ENCODE data around the gene TTLL3. TPM values are rescaled to one million over a fixed set of nuclear protein-coding genes. Genes with fewer than 3 reads are reported as not detected.
A peak's percentile ranks its signal among the peaks of the same experiment; 100 is the strongest.
"Not testable (repeated sequence)": the region's sequence is repeated elsewhere in the genome, so short reads cannot be mapped to it uniquely, and the experiment has no call there.

The TTLL3 gene
- total RNA-seq, 2 donors from 2014 or later = 21.6 to 35.0 TPM

DNA sequence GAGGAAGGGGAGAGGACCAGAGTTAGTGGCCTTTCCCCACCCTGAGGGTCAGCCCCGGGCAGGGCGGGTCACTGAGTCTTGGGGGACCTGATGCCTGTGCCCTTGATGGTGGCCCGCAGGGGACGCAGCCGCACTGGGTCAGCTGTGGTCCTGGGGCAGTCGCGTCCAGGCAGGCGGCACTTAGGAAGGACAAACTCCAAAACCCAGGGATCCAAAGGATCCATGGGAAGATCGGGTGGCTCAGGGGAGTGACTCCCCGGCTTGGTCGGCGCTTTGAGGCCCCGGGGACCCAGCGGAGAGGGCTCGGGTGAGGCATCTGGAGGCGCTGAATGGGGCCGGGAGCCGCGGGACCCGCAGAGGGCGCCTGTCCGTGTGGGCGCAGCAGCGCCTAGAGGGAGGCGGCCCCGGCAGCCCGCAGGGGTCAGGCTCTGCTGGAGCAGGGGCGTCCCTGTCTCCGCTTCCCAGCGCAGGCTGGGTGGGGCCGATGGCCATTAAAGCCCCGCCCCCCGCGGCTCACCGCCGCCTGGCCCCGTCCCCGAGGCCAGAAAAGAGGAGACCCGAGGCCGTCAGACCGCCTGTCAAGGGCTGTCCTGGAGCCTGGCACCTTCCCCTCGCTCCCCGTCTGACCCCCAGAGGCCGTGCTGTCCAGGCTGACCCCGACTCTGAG lies 52.5 kb downstream of the TTLL3 start:
- peaks cover 9% of the 10 kb centered on the region for H3K27me3 Mint-ChIP-seq (ENCODE audit: insufficient read depth)
- 22 to 35% methylated on average over 23 to 45 of the region's 45 CpGs for WGBS, 2 experiments (ENCODE audit: insufficient coverage in 1 of 2, insufficient read length in 1 of 2)
- DNase-seq = peak; percentile 92
- Histone ChIP-seq H3K4me1 (ENCODE audit: control insufficient read depth, insufficient read depth, low read length) (no peaks in the 10 kb centered on the region), H3K9me3 (ENCODE audit: control insufficient read depth, low read length) (no peaks in the 10 kb centered on the region), H3K9ac (ENCODE audit: extremely low read depth, low read length, poor library complexity, severe bottlenecking) (no peak overlapping the region), H3K4me3 (ENCODE audit: low read length) (no peak overlapping the region), H3K36me3 (ENCODE audit: control insufficient read depth, insufficient read depth, low read length) (no peaks in the 10 kb centered on the region), H3K27ac (ENCODE audit: low read depth, low read length) (no peak overlapping the region), H3K27me3 (ENCODE audit: control insufficient read depth, insufficient read depth, low read length, poor library complexity, severe bottlenecking) (no peaks in the 10 kb centered on the region)
- no peaks in the 10 kb centered on the region for H3K9me3 Mint-ChIP-seq
- peaks cover 12% of the 10 kb centered on the region for H3K4me1 Mint-ChIP-seq
- no peak overlapping the region for H3K27ac Mint-ChIP-seq
- TF ChIP-seq, protein P1, sequence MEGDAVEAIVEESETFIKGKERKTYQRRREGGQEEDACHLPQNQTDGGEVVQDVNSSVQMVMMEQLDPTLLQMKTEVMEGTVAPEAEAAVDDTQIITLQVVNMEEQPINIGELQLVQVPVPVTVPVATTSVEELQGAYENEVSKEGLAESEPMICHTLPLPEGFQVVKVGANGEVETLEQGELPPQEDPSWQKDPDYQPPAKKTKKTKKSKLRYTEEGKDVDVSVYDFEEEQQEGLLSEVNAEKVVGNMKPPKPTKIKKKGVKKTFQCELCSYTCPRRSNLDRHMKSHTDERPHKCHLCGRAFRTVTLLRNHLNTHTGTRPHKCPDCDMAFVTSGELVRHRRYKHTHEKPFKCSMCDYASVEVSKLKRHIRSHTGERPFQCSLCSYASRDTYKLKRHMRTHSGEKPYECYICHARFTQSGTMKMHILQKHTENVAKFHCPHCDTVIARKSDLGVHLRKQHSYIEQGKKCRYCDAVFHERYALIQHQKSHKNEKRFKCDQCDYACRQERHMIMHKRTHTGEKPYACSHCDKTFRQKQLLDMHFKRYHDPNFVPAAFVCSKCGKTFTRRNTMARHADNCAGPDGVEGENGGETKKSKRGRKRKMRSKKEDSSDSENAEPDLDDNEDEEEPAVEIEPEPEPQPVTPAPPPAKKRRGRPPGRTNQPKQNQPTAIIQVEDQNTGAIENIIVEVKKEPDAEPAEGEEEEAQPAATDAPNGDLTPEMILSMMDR (conservative IDR thresholded peaks at IDR 0.05) = peak; percentile 69
- peak overlapping the region; percentile 52 for H3K4me3 Mint-ChIP-seq
- H3K36me3 Mint-ChIP-seq (ENCODE audit: low read depth) = no peaks in the 10 kb centered on the region

DNA sequence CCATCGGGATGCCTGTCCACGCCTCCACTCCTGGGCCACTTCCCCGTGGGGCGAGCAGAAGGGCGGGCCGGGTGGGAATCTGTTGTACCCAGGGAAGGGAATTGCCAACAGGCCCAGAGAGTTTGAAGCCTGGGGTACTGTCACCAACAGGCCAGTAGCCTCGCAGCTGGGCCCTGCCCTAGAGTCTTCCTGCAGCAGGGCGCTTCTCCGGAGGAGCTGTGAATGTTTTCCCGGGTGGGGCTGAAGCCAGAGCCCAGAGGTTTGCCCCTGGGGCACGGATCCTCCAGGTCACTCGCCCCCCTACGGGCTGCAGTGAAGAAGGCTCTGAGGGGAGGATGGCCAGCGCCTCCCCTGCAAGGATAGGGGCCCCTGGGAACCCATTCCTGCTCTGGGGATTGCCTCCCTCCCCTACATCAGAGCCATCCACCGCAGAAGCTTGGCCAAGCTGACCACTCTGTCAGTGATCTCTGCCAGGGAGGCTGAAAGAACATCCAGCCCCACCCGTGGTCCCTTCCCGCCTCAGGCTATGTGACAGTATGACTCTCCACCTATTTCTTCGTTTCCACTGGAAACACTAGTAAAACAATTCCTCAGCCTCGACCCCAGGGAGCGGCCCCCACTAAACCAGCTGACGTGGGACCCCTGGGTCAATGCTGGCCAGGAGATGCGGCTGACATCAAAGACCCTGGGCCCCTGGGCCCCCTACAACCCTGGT lies 53.2 kb downstream of the TTLL3 start:
- H3K4me1 ChIP-seq (ENCODE audit: control insufficient read depth, insufficient read depth, low read length) = no peaks in the 10 kb centered on the region
- H3K36me3 ChIP-seq (ENCODE audit: control insufficient read depth, insufficient read depth, low read length) = no peaks in the 10 kb centered on the region
- Mint-ChIP-seq H3K9me3 (no peaks in the 10 kb centered on the region), H3K4me1 (peaks cover 12% of the 10 kb centered on the region), H3K4me3 (peak overlapping the region; percentile 52), H3K27me3 (ENCODE audit: insufficient read depth) (peaks cover 9% of the 10 kb centered on the region), H3K27ac (no peak overlapping the region), H3K36me3 (ENCODE audit: low read depth) (no peaks in the 10 kb centered on the region)
- no peaks in the 10 kb centered on the region for H3K9me3 ChIP-seq (ENCODE audit: control insufficient read depth, low read length)
- TF ChIP-seq, protein P1 (conservative IDR thresholded peaks at IDR 0.05) = no peak
- WGBS, 2 experiments (ENCODE audit: insufficient coverage in 1 of 2, insufficient read length in 1 of 2) = 84 to 94% methylated on average over 6 to 22 of the region's 22 CpGs
- H3K9ac ChIP-seq (ENCODE audit: extremely low read depth, low read length, poor library complexity, severe bottlenecking) = no peak overlapping the region
- DNase-seq = no peak
- H3K4me3 ChIP-seq (ENCODE audit: low read length) = no peak overlapping the region
- H3K27me3 ChIP-seq (ENCODE audit: control insufficient read depth, insufficient read depth, low read length, poor library complexity, severe bottlenecking) = no peaks in the 10 kb centered on the region
- no peak overlapping the region for H3K27ac ChIP-seq (ENCODE audit: low read depth, low read length)

GRCh38 chr3:9864200-9864927 lies 54.3 kb downstream of the TTLL3 start:
- peak overlapping the region; percentile 66 for H3K27ac ChIP-seq (ENCODE audit: low read depth, low read length)
- no peak overlapping the region for H3K4me3 ChIP-seq (ENCODE audit: low read length)
- H3K9me3 Mint-ChIP-seq = no peaks in the 10 kb centered on the region
- H3K36me3 Mint-ChIP-seq (ENCODE audit: low read depth) = no peaks in the 10 kb centered on the region
- no peaks in the 10 kb centered on the region for H3K27me3 ChIP-seq (ENCODE audit: control insufficient read depth, insufficient read depth, low read length, poor library complexity, severe bottlenecking)
- no peaks in the 10 kb centered on the region for H3K9me3 ChIP-seq (ENCODE audit: control insufficient read depth, low read length)
- no peak overlapping the region for H3K27ac Mint-ChIP-seq
- peaks cover 8% of the 10 kb centered on the region for H3K4me1 Mint-ChIP-seq
- peaks cover 13% of the 10 kb centered on the region for H3K27me3 Mint-ChIP-seq (ENCODE audit: insufficient read depth)
- H3K4me3 Mint-ChIP-seq = no peak overlapping the region
- H3K9ac ChIP-seq (ENCODE audit: extremely low read depth, low read length, poor library complexity, severe bottlenecking) = no peak overlapping the region
- H3K4me1 ChIP-seq (ENCODE audit: control insufficient read depth, insufficient read depth, low read length) = no peaks in the 10 kb centered on the region
- TF ChIP-seq, protein P1 (conservative IDR thresholded peaks at IDR 0.05) = no peak
- 87 to 93% methylated on average over 6 to 16 of the region's 16 CpGs for WGBS, 2 experiments (ENCODE audit: insufficient coverage in 1 of 2, insufficient read length in 1 of 2)
- no peak for DNase-seq
- H3K36me3 ChIP-seq (ENCODE audit: control insufficient read depth, insufficient read depth, low read length) = no peaks in the 10 kb centered on the region

DNA sequence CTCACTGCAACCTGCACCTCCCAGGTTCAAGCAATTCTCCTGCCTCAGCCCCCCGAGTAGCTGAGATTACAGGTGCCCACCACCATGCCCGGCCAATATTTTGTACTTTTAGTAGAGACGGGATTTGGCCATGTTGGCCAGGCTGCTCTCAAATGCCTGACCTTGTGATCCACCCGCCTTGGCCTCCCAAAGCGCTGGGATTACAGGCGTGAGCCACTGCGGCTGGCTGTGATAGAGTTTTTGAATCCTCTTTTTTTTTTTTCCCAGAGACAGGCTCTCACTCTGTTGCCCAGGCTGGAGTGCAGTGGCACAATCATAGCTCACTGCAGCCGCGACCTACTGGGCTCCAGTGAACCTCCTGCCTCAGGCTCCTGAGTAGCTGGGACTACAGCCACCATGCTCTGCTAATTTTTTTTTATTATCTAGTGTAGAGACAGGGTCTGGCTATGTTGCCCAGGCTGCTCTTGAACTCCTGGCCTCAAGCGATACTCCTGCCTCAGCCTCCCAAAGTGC lies 55.1 kb downstream of the TTLL3 start:
- WGBS, 2 experiments (ENCODE audit: insufficient coverage in 1 of 2, insufficient read length in 1 of 2) = 95 to 96% methylated on average over 9 to 10 of the region's 10 CpGs
- H3K36me3 ChIP-seq (ENCODE audit: control insufficient read depth, insufficient read depth, low read length); H3K27me3 ChIP-seq (ENCODE audit: control insufficient read depth, insufficient read depth, low read length, poor library complexity, severe bottlenecking); H3K4me3 ChIP-seq (ENCODE audit: low read length); DNase-seq; H3K9me3 ChIP-seq (ENCODE audit: control insufficient read depth, low read length); H3K4me1 ChIP-seq (ENCODE audit: control insufficient read depth, insufficient read depth, low read length); H3K36me3 Mint-ChIP-seq (ENCODE audit: low read depth); H3K4me3 Mint-ChIP-seq; H3K4me1 Mint-ChIP-seq; H3K27ac Mint-ChIP-seq; H3K9ac ChIP-seq (ENCODE audit: extremely low read depth, low read length, poor library complexity, severe bottlenecking); H3K27ac ChIP-seq (ENCODE audit: low read depth, low read length); H3K9me3 Mint-ChIP-seq: not testable (repeated sequence)
- peaks cover 13% of the 10 kb centered on the region for H3K27me3 Mint-ChIP-seq (ENCODE audit: insufficient read depth)

Data from endodermal cell (in vitro differentiated cells).